Measurements from ENCODE around the gene PABPC1L.

DNA sequence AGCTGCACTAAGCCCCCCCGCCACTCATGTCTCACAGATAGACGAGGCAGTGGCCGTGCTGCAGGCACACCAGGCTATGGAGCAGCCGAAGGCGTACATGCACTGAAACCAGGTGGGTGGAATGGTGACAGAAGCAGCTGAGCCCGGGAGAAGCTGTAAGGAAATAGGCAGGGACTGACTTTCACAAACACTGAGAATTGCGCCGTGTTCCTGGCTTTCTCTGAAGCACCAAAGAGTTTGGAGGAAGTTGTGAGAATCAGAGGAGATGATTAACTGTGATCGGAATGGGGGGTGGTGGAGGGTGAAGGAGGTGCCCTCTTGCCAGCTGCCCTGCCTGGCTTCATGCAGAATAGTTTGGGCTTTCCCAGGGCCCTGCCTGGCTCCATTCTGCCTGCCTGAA lies 28.8 kb downstream of the PABPC1L start:
- TF ChIP-seq, protein P1, sequence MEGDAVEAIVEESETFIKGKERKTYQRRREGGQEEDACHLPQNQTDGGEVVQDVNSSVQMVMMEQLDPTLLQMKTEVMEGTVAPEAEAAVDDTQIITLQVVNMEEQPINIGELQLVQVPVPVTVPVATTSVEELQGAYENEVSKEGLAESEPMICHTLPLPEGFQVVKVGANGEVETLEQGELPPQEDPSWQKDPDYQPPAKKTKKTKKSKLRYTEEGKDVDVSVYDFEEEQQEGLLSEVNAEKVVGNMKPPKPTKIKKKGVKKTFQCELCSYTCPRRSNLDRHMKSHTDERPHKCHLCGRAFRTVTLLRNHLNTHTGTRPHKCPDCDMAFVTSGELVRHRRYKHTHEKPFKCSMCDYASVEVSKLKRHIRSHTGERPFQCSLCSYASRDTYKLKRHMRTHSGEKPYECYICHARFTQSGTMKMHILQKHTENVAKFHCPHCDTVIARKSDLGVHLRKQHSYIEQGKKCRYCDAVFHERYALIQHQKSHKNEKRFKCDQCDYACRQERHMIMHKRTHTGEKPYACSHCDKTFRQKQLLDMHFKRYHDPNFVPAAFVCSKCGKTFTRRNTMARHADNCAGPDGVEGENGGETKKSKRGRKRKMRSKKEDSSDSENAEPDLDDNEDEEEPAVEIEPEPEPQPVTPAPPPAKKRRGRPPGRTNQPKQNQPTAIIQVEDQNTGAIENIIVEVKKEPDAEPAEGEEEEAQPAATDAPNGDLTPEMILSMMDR (IDR thresholded peaks at IDR 0.05) = no peak
- TF ChIP-seq POLR2AphosphoS5 (IDR thresholded peaks at IDR 0.05) (no peak), POLR2A (IDR thresholded peaks at IDR 0.05) (no peak)

All from transverse colon (tissue), 4 donors.